Neuronal stem cell (in vitro differentiated cells): ENCODE data around the gene ASZ1.

ENCODE experiments used
- DNase-seq: peaks from one replicate; pipeline ENCODE4 v3.0.0-alpha.2; 2013; ENCODE audit warnings: low spot score
- H2AFZ ChIP-seq: one replicate; pipeline ENCODE4 v1.6.1; 2013; ENCODE audit warnings: mild to moderate bottlenecking, low read length, inconsistent platforms
- H2AK5ac ChIP-seq: 2 replicates; pipeline ENCODE4 v1.6.1; 2013; ENCODE audit warnings: low read depth, mild to moderate bottlenecking, inconsistent platforms, low read length, moderate library complexity, mixed read lengths
- H2BK120ac ChIP-seq: 2 replicates; pipeline ENCODE4 v1.6.1; 2013; ENCODE audit warnings: low read depth, mild to moderate bottlenecking, inconsistent platforms, low read length, moderate library complexity, mixed read lengths
- H2BK12ac ChIP-seq: one replicate; pipeline ENCODE4 v1.6.1; 2013; ENCODE audit warnings: low read length, inconsistent platforms
- H2BK15ac ChIP-seq: 2 replicates; pipeline ENCODE4 v1.6.1; 2013; ENCODE audit warnings: mild to moderate bottlenecking, low read length, inconsistent platforms, mixed read lengths
- H2BK5ac ChIP-seq: one replicate; pipeline ENCODE4 v1.6.1; 2013; ENCODE audit warnings: inconsistent platforms, mild to moderate bottlenecking, low read length, moderate library complexity
- H3K14ac ChIP-seq: one replicate; pipeline ENCODE4 v1.6.1; 2013; ENCODE audit warnings: low read length, inconsistent platforms
- H3K18ac ChIP-seq: 2 replicates; pipeline ENCODE4 v1.6.1; 2013; ENCODE audit warnings: low read length, inconsistent platforms
- H3K23ac ChIP-seq: 2 replicates; pipeline ENCODE4 v1.6.1; 2013; ENCODE audit warnings: low read depth, mild to moderate bottlenecking, mixed read lengths, low read length, inconsistent platforms; ENCODE audit not compliant: poor library complexity
- H3K27ac ChIP-seq: replicated peaks from 3 replicates; pipeline ENCODE4 v1.5.1; 2013; ENCODE audit warnings: low read length, inconsistent platforms
- H3K27me3 ChIP-seq, 3 experiments: 2 replicates each; pipeline ENCODE4 v1.6.1; 2013; ENCODE audit warnings: low read length in 3 of 3, mild to moderate bottlenecking in 2 of 3, inconsistent platforms in 1 of 3, low read depth in 1 of 3, mixed read lengths in 1 of 3, moderate library complexity in 1 of 3; ENCODE audit not compliant: control insufficient read depth in 3 of 3, insufficient read depth in 3 of 3
- H3K36me3 ChIP-seq, 2 donors: replicated peaks in 1 of 2; 2 replicates each; pipeline ENCODE4 v1.6.1; 2013; ENCODE audit warnings: low read length in 2 of 2; ENCODE audit not compliant: control insufficient read depth in 2 of 2, insufficient read depth in 2 of 2
- H3K4ac ChIP-seq: 2 replicates; pipeline ENCODE4 v1.6.1; 2013; ENCODE audit warnings: inconsistent platforms, mild to moderate bottlenecking, low read length, moderate library complexity
- H3K4me1 ChIP-seq, 2 donors: 1 replicate in 1 of 2; 2 replicates in 1 of 2; pipeline ENCODE4 v1.6.1; 2013; ENCODE audit warnings: low read length in 2 of 2, low read depth in 1 of 2; ENCODE audit not compliant: control insufficient read depth in 2 of 2, insufficient read depth in 1 of 2
- H3K4me2 ChIP-seq: one replicate; pipeline ENCODE4 v1.6.1; 2013; ENCODE audit warnings: mild to moderate bottlenecking, low read length, inconsistent platforms; ENCODE audit not compliant: insufficient read depth, poor library complexity, severe bottlenecking
- H3K4me3 ChIP-seq, 2 donors: 2 replicates each; pipeline ENCODE4 v1.5.1; 2013; ENCODE audit warnings: low read length in 2 of 2, mild to moderate bottlenecking in 2 of 2, inconsistent platforms in 1 of 2, moderate library complexity in 1 of 2
- H3K79me1 ChIP-seq: one replicate; pipeline ENCODE4 v1.6.1; 2013; ENCODE audit warnings: low read depth, mild to moderate bottlenecking, inconsistent platforms, low read length, moderate library complexity
- H3K9ac ChIP-seq: one replicate; pipeline ENCODE4 v1.6.1; 2013; ENCODE audit warnings: mild to moderate bottlenecking, low read depth, low read length, inconsistent platforms; ENCODE audit not compliant: poor library complexity
- H3K9me3 ChIP-seq, 2 donors: replicated peaks in 1 of 2; 2 replicates each; pipeline versions ENCODE3 to v1.6.1; 2013; ENCODE audit warnings: low read length in 2 of 2, mild to moderate bottlenecking in 2 of 2, inconsistent platforms in 1 of 2, low read depth in 1 of 2, mixed read lengths in 1 of 2, moderate library complexity in 1 of 2; ENCODE audit not compliant: control insufficient read depth in 2 of 2, insufficient read depth in 1 of 2
- H4K8ac ChIP-seq: one replicate; pipeline ENCODE4 v1.6.1; 2013; ENCODE audit warnings: low read depth, mild to moderate bottlenecking, inconsistent platforms, low read length, moderate library complexity
- H4K91ac ChIP-seq: one replicate; pipeline ENCODE4 v1.6.1; 2013; ENCODE audit warnings: low read length, low read depth, mild to moderate bottlenecking, inconsistent platforms; ENCODE audit not compliant: poor library complexity
- WGBS, 2 donors: extraction: QIAGEN DNeasy Blood & Tissue Kit; methylation state at CpG; one replicate each; pipeline ENCODE4 v1.1.7; 2013; ENCODE audit warnings: missing lambda C conversion rate in 2 of 2, mixed read lengths in 1 of 2; ENCODE audit not compliant: insufficient read length in 2 of 2, insufficient replicate concordance in 1 of 2; ENCODE audit errors: extremely low coverage in 2 of 2; 5-methylcytosine and 5-hydroxymethylcytosine counted together

The ASZ1 gene

DNA sequence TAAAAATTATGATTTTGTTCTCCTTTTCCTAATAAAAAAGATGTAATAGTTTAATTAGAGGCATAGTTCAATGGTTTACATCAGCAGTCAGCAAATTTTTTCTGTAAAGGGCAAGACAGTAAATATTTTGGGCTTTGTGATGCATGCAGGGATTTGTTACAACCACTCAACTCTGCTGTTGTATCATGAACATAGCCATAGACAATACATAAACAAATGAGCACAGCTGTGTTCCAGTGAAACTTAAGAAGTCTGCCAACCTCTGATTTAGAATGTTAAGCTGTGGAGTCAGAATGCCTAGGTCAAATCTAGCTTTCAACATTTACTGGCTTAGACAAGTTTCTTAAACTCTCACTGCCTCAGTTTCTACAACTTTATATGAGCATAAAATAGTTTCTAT lies 31.6 kb downstream of the ASZ1 start:
- Histone ChIP-seq H2BK5ac (no peak overlapping the region), H3K9ac (no peak overlapping the region), H3K23ac (no peak overlapping the region), H2AFZ (no peak overlapping the region), H2AK5ac (no peak overlapping the region), H3K9me3 (no peaks in the 10 kb centered on the region), H2BK12ac (no peak overlapping the region), H2BK120ac (no peak overlapping the region), H3K4me1 (no peaks in the 10 kb centered on the region), H3K4me2 (no peak overlapping the region), H3K36me3 (no peaks in the 10 kb centered on the region), H2BK15ac (no peak overlapping the region), H3K4me3 (no peak overlapping the region), H3K4ac (no peak overlapping the region), H3K27ac (no peak overlapping the region), H3K79me1 (no peaks in the 10 kb centered on the region), H3K18ac (no peak overlapping the region), H3K14ac (no peak overlapping the region), H3K27me3 (no peaks in the 10 kb centered on the region), H4K8ac (no peak overlapping the region), H4K91ac (no peak overlapping the region)
- no peak for DNase-seq

- H3K27me3 ChIP-seq: no peaks in the 10 kb centered on the region
- no peak overlapping the region for H2BK5ac ChIP-seq
- no peak overlapping the region for H3K18ac ChIP-seq
- no peak overlapping the region for H3K4ac ChIP-seq
- no peaks in the 10 kb centered on the region for H3K79me1 ChIP-seq
- H3K4me1 ChIP-seq: no peaks in the 10 kb centered on the region
- no peak overlapping the region for H3K23ac ChIP-seq
- no peak overlapping the region for H2AK5ac ChIP-seq
- no peak overlapping the region for H4K8ac ChIP-seq
- no peak overlapping the region for H4K91ac ChIP-seq
- no CpG with 5 or more reads among the region's 1 CpG for WGBS, 2 donors
- H3K9me3 ChIP-seq: no peaks in the 10 kb centered on the region
- DNase-seq: no peak
- no peak overlapping the region for H3K27ac ChIP-seq
- H3K4me3 ChIP-seq: no peak overlapping the region
- no peak overlapping the region for H2BK15ac ChIP-seq
- H3K14ac ChIP-seq: no peak overlapping the region
- no peak overlapping the region for H2BK12ac ChIP-seq
- no peak overlapping the region for H2BK120ac ChIP-seq
- H3K4me2 ChIP-seq: no peak overlapping the region
- H3K9ac ChIP-seq: no peak overlapping the region
- H3K36me3 ChIP-seq: no peaks in the 10 kb centered on the region
- no peak overlapping the region for H2AFZ ChIP-seq
Observed at GRCh38 chr7:117393781-117394180, 33.5 kb downstream of the ASZ1 start.

GRCh38 chr7:117389871-117390270 lies 37.4 kb downstream of the ASZ1 start:
- H3K4me1 ChIP-seq: no peaks in the 10 kb centered on the region
- H3K9ac ChIP-seq: no peak overlapping the region
- H3K14ac ChIP-seq: no peak overlapping the region
- H2AK5ac ChIP-seq: no peak overlapping the region
- H3K9me3 ChIP-seq: no peaks in the 10 kb centered on the region
- H2AFZ ChIP-seq: no peak overlapping the region
- no peak overlapping the region for H3K4me2 ChIP-seq
- no peak overlapping the region for H4K8ac ChIP-seq
- no peak overlapping the region for H2BK5ac ChIP-seq
- H3K4me3 ChIP-seq: no peak overlapping the region
- WGBS, 2 donors: no CpG with 5 or more reads among the region's 3 CpGs
- H3K79me1 ChIP-seq: no peaks in the 10 kb centered on the region
- no peaks in the 10 kb centered on the region for H3K27me3 ChIP-seq
- H3K4ac ChIP-seq: no peak overlapping the region
- no peak overlapping the region for H3K27ac ChIP-seq
- no peak overlapping the region for H2BK120ac ChIP-seq
- H3K23ac ChIP-seq: no peak overlapping the region
- no peaks in the 10 kb centered on the region for H3K36me3 ChIP-seq
- H2BK15ac ChIP-seq: no peak overlapping the region
- H2BK12ac ChIP-seq: no peak overlapping the region
- DNase-seq: no peak
- no peak overlapping the region for H4K91ac ChIP-seq
- H3K18ac ChIP-seq: no peak overlapping the region

DNA sequence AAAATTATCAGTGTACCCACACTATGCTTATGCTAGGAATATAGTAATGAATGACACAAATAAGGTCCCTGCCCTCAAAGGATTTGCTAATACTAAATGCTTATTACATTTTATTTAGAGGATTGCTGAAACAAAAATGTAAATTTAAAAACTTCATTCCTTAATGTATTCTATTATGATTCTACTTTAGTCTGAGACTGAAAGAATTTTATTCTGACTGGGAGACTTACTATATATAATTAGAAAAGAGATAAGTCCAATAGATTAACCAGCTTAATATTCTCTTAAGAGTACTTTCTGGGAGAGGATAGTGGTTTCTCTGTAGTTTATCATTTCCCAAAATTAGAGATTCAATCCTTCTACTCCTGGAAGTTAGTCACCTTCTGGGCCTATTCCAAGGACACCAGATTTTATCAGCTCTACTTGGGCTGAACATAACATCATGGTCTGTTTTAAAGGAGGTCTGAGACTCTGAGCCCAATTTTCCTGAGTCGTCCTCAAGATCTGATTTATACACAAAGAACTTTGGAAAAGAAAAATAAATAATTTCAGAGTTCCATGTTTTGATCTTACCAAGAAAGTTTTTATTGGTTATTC lies 41.1 kb downstream of the ASZ1 start:
- no peak overlapping the region for H3K4me2 ChIP-seq
- H3K36me3 ChIP-seq: no peaks in the 10 kb centered on the region
- H4K91ac ChIP-seq: no peak overlapping the region
- no peaks in the 10 kb centered on the region for H3K9me3 ChIP-seq
- no peak overlapping the region for H4K8ac ChIP-seq
- no peak for DNase-seq
- no peak overlapping the region for H2BK5ac ChIP-seq
- H3K27ac ChIP-seq: no peak overlapping the region
- H2AFZ ChIP-seq: no peak overlapping the region
- no peaks in the 10 kb centered on the region for H3K4me1 ChIP-seq
- H3K4ac ChIP-seq: no peak overlapping the region
- no peak overlapping the region for H3K9ac ChIP-seq
- no peak overlapping the region for H2BK120ac ChIP-seq
- no CpG with 5 or more reads among the region's 1 CpG for WGBS, 2 donors
- no peak overlapping the region for H3K23ac ChIP-seq
- no peak overlapping the region for H2BK15ac ChIP-seq
- no peak overlapping the region for H3K4me3 ChIP-seq
- no peaks in the 10 kb centered on the region for H3K27me3 ChIP-seq
- H3K79me1 ChIP-seq: no peaks in the 10 kb centered on the region
- H3K14ac ChIP-seq: no peak overlapping the region
- H2BK12ac ChIP-seq: no peak overlapping the region
- no peak overlapping the region for H3K18ac ChIP-seq
- no peak overlapping the region for H2AK5ac ChIP-seq
